HFFc6 (cell line): ENCODE results near the gene MKLN1. TPM values are rescaled to one million over a fixed set of nuclear protein-coding genes. Genes with fewer than 3 reads are reported as not detected.

Experiments used
- DNase-seq: peaks from one replicate; pipeline ENCODE4 v3.0.0-alpha.2; 2018
- H3K27ac Mint-ChIP-seq: 2 replicates; pipeline ENCODE4 v1.8.0; 2020; ENCODE audit warnings: mild to moderate bottlenecking, mixed read lengths
- H3K27me3 Mint-ChIP-seq: 2 replicates; pipeline ENCODE4 v1.8.0; 2021; ENCODE audit warnings: mild to moderate bottlenecking, moderate library complexity, mixed read lengths; ENCODE audit not compliant: insufficient read depth
- H3K36me3 Mint-ChIP-seq: 2 replicates; pipeline ENCODE4 v1.8.0; 2021; ENCODE audit warnings: low read depth, mixed read lengths
- H3K4me1 Mint-ChIP-seq: 2 replicates; pipeline ENCODE4 v1.8.0; 2020; ENCODE audit warnings: low read depth, mixed read lengths
- H3K4me3 Mint-ChIP-seq: 2 replicates; pipeline ENCODE4 v1.8.0; 2020; ENCODE audit warnings: mild to moderate bottlenecking, moderate library complexity, mixed read lengths
- H3K9me3 Mint-ChIP-seq: 2 replicates; pipeline ENCODE4 v1.8.0; 2020; ENCODE audit warnings: mild to moderate bottlenecking, mixed read lengths
- total RNA-seq, 6 experiments: library from RNA; stranded (reverse); fragmentation: NEBNext Ultra II Directional; extraction: Animal tissue kit (Norgen Biotek cat#: 25700); gene quantifications; 2 replicates in 1 of 6; 3 replicates in 5 of 6; pipeline ENCODE4 v1.2.3, GENCODE V29; 2021
- TF ChIP-seq, protein P1 (sequence below): fragments of 200-600 bp; sonication (generic); IDR thresholded peaks from 2 replicates; pipeline ENCODE4 v1.5.0; 2021; ENCODE audit warnings: antibody characterized with exemption, mild to moderate bottlenecking

MKLN1 gene
- total RNA-seq, 6 experiments from 2014 or later = 31.9 to 44.7 (median 38.6) TPM

GRCh38 chr7:131326576-131326975 is 1.1 kb upstream of the MKLN1 start:
- Mint-ChIP-seq H3K4me3 (peak overlapping the region; percentile 94), H3K27me3 (peaks cover 11% of the 10 kb centered on the region), H3K36me3 (peaks cover 20% of the 10 kb centered on the region), H3K4me1 (peaks cover 59% of the 10 kb centered on the region), H3K9me3 (no peaks in the 10 kb centered on the region), H3K27ac (peak overlapping the region; percentile 96)
- no peak for DNase-seq
- TF ChIP-seq, protein P1, sequence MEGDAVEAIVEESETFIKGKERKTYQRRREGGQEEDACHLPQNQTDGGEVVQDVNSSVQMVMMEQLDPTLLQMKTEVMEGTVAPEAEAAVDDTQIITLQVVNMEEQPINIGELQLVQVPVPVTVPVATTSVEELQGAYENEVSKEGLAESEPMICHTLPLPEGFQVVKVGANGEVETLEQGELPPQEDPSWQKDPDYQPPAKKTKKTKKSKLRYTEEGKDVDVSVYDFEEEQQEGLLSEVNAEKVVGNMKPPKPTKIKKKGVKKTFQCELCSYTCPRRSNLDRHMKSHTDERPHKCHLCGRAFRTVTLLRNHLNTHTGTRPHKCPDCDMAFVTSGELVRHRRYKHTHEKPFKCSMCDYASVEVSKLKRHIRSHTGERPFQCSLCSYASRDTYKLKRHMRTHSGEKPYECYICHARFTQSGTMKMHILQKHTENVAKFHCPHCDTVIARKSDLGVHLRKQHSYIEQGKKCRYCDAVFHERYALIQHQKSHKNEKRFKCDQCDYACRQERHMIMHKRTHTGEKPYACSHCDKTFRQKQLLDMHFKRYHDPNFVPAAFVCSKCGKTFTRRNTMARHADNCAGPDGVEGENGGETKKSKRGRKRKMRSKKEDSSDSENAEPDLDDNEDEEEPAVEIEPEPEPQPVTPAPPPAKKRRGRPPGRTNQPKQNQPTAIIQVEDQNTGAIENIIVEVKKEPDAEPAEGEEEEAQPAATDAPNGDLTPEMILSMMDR = no peak

DNA sequence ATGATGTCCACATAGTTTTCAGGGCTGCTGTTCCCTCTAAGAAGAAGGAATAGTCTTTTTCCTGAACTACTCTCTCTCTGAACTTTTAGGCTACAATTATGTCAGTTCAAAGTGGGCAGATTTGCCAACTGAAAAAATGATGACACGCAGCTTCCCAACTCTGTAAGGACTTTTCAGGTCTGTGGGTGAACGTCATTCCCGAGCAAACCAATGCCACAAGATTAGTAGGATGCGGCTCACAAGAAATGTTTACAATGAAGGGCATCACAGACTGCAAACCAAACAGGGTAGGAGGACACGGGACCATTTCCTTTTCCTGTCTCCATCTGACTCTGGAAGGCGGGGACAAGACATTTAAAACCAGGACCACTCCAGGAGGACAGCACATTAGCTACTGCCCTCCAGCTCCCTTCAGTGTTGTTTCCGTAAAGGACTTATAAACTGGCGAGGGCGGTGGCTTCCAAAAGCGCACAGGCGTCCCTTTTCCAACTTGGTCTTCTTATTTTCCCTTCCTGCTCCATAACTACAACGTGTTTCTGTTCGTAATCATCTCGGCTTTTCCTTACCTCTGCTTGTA is 539 bp upstream of the MKLN1 start:
- Mint-ChIP-seq H3K27ac (peak overlapping the region; percentile 96), H3K36me3 (peaks cover 20% of the 10 kb centered on the region), H3K4me3 (peak overlapping the region; percentile 94), H3K27me3 (peaks cover 11% of the 10 kb centered on the region), H3K9me3 (no peaks in the 10 kb centered on the region), H3K4me1 (peaks cover 56% of the 10 kb centered on the region)
- TF ChIP-seq, protein P1 = no peak
- peak; percentile 84 for DNase-seq

- Mint-ChIP-seq H3K27me3 (peaks cover 11% of the 10 kb centered on the region), H3K27ac (peak overlapping the region; percentile 96), H3K4me3 (peak overlapping the region; percentile 94), H3K9me3 (no peaks in the 10 kb centered on the region), H3K4me1 (peaks cover 54% of the 10 kb centered on the region), H3K36me3 (peaks cover 26% of the 10 kb centered on the region)
- peak; percentile 32 for DNase-seq
- TF ChIP-seq, protein P1 = no peak
Observed at GRCh38 chr7:131328377-131329175, 900 bp downstream of the MKLN1 start.

- Mint-ChIP-seq H3K4me1 (peaks cover 51% of the 10 kb centered on the region), H3K4me3 (peak overlapping the region; percentile 94), H3K27me3 (peaks cover 11% of the 10 kb centered on the region), H3K27ac (peak overlapping the region; percentile 96), H3K9me3 (peaks cover 2% of the 10 kb centered on the region; the same call in 1 of the 2 replicates), H3K36me3 (peaks cover 32% of the 10 kb centered on the region)
- TF ChIP-seq, protein P1 = no peak
- no peak for DNase-seq
Observed at GRCh38 chr7:131329176-131329570, 1.5 kb downstream of the MKLN1 start.

GRCh38 chr7:131330299-131330698 is 2.6 kb downstream of the MKLN1 start:
- TF ChIP-seq, protein P1 = no peak
- Mint-ChIP-seq H3K27ac (peak overlapping the region; percentile 5; the same call in 1 of the 2 replicates), H3K27me3 (peaks cover 11% of the 10 kb centered on the region), H3K4me3 (peak overlapping the region; percentile 55), H3K36me3 (peaks cover 40% of the 10 kb centered on the region), H3K9me3 (peaks cover 10% of the 10 kb centered on the region), H3K4me1 (peaks cover 40% of the 10 kb centered on the region)
- no peak for DNase-seq
